CD4-positive, CD25-positive, alpha-beta regulatory T cell (primary cell): Measurements from ENCODE around the gene SERHL2. TPM values are rescaled to one million over a fixed set of nuclear protein-coding genes. Genes with fewer than 3 reads are reported as not detected.
"Not testable (repeated sequence)": the region's sequence is repeated elsewhere in the genome, so short reads cannot be mapped to it uniquely, and the experiment has no call there.

ENCODE experiments used
- ATAC-seq, 2 donors: fragments of 150-1000 bp; cut with Tn5 transposase; one replicate each; pipeline ENCODE4 v1.10.0; 2021; ENCODE audit warnings: low read depth in 2 of 2, moderate number of reproducible peaks in 2 of 2, moderate library complexity in 1 of 2
- DNase-seq, 3 donors: peaks; one replicate each; pipeline versions ENCODE4 v3.0.0 to v3.0.0-alpha.2; 2012 to 2022; ENCODE audit warnings: mixed read lengths in 1 of 3
- H3K27ac ChIP-seq: one replicate; pipeline ENCODE4 v1.7.0; 2013; ENCODE audit warnings: mild to moderate bottlenecking, low read length; ENCODE audit not compliant: insufficient read depth, poor library complexity, severe bottlenecking
- H3K27me3 ChIP-seq: one replicate; pipeline ENCODE4 v1.7.0; 2013; ENCODE audit warnings: low read length; ENCODE audit not compliant: control insufficient read depth, insufficient read depth
- H3K36me3 ChIP-seq: one replicate; pipeline ENCODE4 v1.7.0; 2013; ENCODE audit warnings: mild to moderate bottlenecking, low read length, moderate library complexity; ENCODE audit not compliant: control insufficient read depth, insufficient read depth
- H3K4me1 ChIP-seq: 2 replicates; pipeline ENCODE4 v1.7.0; 2013; ENCODE audit warnings: mild to moderate bottlenecking, low read length; ENCODE audit not compliant: insufficient read depth, control insufficient read depth, poor library complexity, severe bottlenecking
- H3K4me3 ChIP-seq: one replicate; pipeline ENCODE4 v1.7.0; 2013; ENCODE audit warnings: low read depth, mild to moderate bottlenecking, low read length, moderate library complexity
- H3K9me3 ChIP-seq, 2 experiments: 1 replicate in 1 of 2; 2 replicates in 1 of 2; pipeline ENCODE4 v1.7.0; 2013; ENCODE audit warnings: low read length in 2 of 2, mild to moderate bottlenecking in 1 of 2, moderate library complexity in 1 of 2; ENCODE audit not compliant: control insufficient read depth in 2 of 2
- H3K27ac Mint-ChIP-seq, 3 donors: one replicate each; pipeline ENCODE4 v1.8.0; 2020 to 2022; ENCODE audit warnings: mild to moderate bottlenecking in 3 of 3, mixed read lengths in 3 of 3, moderate library complexity in 2 of 3
- H3K27me3 Mint-ChIP-seq: one replicate; pipeline ENCODE4 v1.8.0; 2022; ENCODE audit warnings: mild to moderate bottlenecking, mixed read lengths
- H3K36me3 Mint-ChIP-seq: one replicate; pipeline ENCODE4 v1.8.0; 2020; ENCODE audit warnings: mixed read lengths
- H3K4me1 Mint-ChIP-seq, 4 donors: one replicate each; pipeline ENCODE4 v1.8.0; 2020 to 2022; ENCODE audit warnings: mixed read lengths in 4 of 4, mild to moderate bottlenecking in 1 of 4
- H3K4me3 Mint-ChIP-seq, 4 donors: one replicate each; pipeline ENCODE4 v1.8.0; 2020 to 2022; ENCODE audit warnings: mild to moderate bottlenecking in 4 of 4, mixed read lengths in 4 of 4, moderate library complexity in 3 of 4
- H3K9me3 Mint-ChIP-seq, 7 donors: one replicate each; pipeline ENCODE4 v1.8.0; 2020 to 2022; ENCODE audit warnings: mixed read lengths in 7 of 7, mild to moderate bottlenecking in 3 of 7, moderate library complexity in 2 of 7
- polyA plus RNA-seq, 4 donors: library from polyadenylated mRNA; unstranded; fragments of 300-500 nt; fragmentation: Illumina TruSeq; gene quantifications; one replicate each; pipeline ENCODE4 v1.2.3, GENCODE V29; 2021
- total RNA-seq: library from RNA; stranded (reverse); gene quantifications from one replicate; pipeline ENCODE4 v1.2.3, GENCODE V29; 2022

The SERHL2 gene
- total RNA-seq: not detected
- polyA plus RNA-seq: under 1 TPM in 3 of 4 donors, not detected in 1; 0.41 to 0.76 (median 0.50) TPM

GRCh38 chr22:42553475-42554361, at the start of gene SERHL2:
Gene SERHL2 (plus strand): TSS chr22:42553956. CDS start chr22:42554021, 65 bp downstream.
- peaks cover 0 to 28% (median 12%) of the 10 kb centered on the region in 4 donors for H3K4me1 Mint-ChIP-seq
- peak; percentile 77 to 86 (median 84) for DNase-seq
- H3K27ac Mint-ChIP-seq: peak within 1 kb of the TSS; percentile 59 to 79 (median 60)

GRCh38 chr22:42508327-42508974, 45.3 kb upstream of the SERHL2 start:
- H3K36me3 Mint-ChIP-seq, H3K27me3 Mint-ChIP-seq: not testable (repeated sequence)

More at GRCh38 chr22:42553475-42554361, at the start of gene SERHL2:
- peak; percentile 90 to 92 for ATAC-seq
- peak within 1 kb of the TSS; percentile 41 for H3K4me3 ChIP-seq
- no peaks in the 10 kb centered on the region for H3K27me3 ChIP-seq
- peak within 1 kb of the TSS; percentile 5 for H3K27ac ChIP-seq
- Mint-ChIP-seq H3K36me3 (no peaks in the 10 kb centered on the region), H3K27me3 (no peaks in the 10 kb centered on the region), H3K4me3 (peak within 1 kb of the TSS; percentile 83 to 91 (median 87)), H3K9me3 (no peaks in the 10 kb centered on the region)
- peaks cover 14% of the 10 kb centered on the region for H3K4me1 ChIP-seq
- H3K9me3 ChIP-seq: no peaks in the 10 kb centered on the region
- no peaks in the 10 kb centered on the region for H3K36me3 ChIP-seq

GRCh38 chr22:42508975-42509364, 44.8 kb upstream of the SERHL2 start:
- not testable (repeated sequence) for H3K27me3 Mint-ChIP-seq, H3K27ac ChIP-seq, H3K4me1 ChIP-seq, H3K36me3 ChIP-seq, H3K4me3 ChIP-seq, H3K4me1 Mint-ChIP-seq, H3K9me3 ChIP-seq, DNase-seq, ATAC-seq, H3K27me3 ChIP-seq, H3K4me3 Mint-ChIP-seq, H3K9me3 Mint-ChIP-seq, H3K36me3 Mint-ChIP-seq
- H3K27ac Mint-ChIP-seq: peak overlapping the region in 1 of 3 donors; percentile 74

More at GRCh38 chr22:42508327-42508974, 45.3 kb upstream of the SERHL2 start:
- H3K9me3 ChIP-seq, H3K27me3 ChIP-seq, H3K27ac ChIP-seq, H3K4me3 ChIP-seq, ATAC-seq, H3K4me1 Mint-ChIP-seq, H3K4me3 Mint-ChIP-seq, H3K9me3 Mint-ChIP-seq, H3K4me1 ChIP-seq, H3K36me3 ChIP-seq, DNase-seq: not testable (repeated sequence)
- peak overlapping the region in 2 of 3 donors; percentile 55 to 69 for H3K27ac Mint-ChIP-seq

- ATAC-seq (no peak), DNase-seq (no peak)
- H3K27ac Mint-ChIP-seq: no peak overlapping the region
- no peaks in the 10 kb centered on the region for H3K36me3 Mint-ChIP-seq
- no peaks in the 10 kb centered on the region for H3K9me3 Mint-ChIP-seq
- no peaks in the 10 kb centered on the region for H3K27me3 ChIP-seq
- no peaks in the 10 kb centered on the region for H3K9me3 ChIP-seq
- peaks cover 2% of the 10 kb centered on the region for H3K36me3 ChIP-seq
- H3K27ac ChIP-seq: no peak overlapping the region
- H3K4me3 Mint-ChIP-seq: no peak overlapping the region
- H3K4me1 ChIP-seq: no peaks in the 10 kb centered on the region
- no peak overlapping the region for H3K4me3 ChIP-seq
- no peaks in the 10 kb centered on the region for H3K4me1 Mint-ChIP-seq
- no peaks in the 10 kb centered on the region for H3K27me3 Mint-ChIP-seq
Observed at GRCh38 chr22:42509548-42509947, 44.2 kb upstream of the SERHL2 start.

- H3K4me3 Mint-ChIP-seq: no peak overlapping the region
- H3K27ac Mint-ChIP-seq: no peak overlapping the region
- no peaks in the 10 kb centered on the region for H3K9me3 Mint-ChIP-seq
- peaks cover 11% of the 10 kb centered on the region for H3K36me3 ChIP-seq
- no peaks in the 10 kb centered on the region for H3K4me1 ChIP-seq
- H3K4me3 ChIP-seq: no peak overlapping the region
- DNase-seq: no peak
- no peaks in the 10 kb centered on the region for H3K27me3 ChIP-seq
- no peaks in the 10 kb centered on the region for H3K27me3 Mint-ChIP-seq
- no peaks in the 10 kb centered on the region for H3K9me3 ChIP-seq
- H3K4me1 Mint-ChIP-seq: no peaks in the 10 kb centered on the region
- no peaks in the 10 kb centered on the region for H3K36me3 Mint-ChIP-seq
- ATAC-seq: no peak
- no peak overlapping the region for H3K27ac ChIP-seq
Observed at GRCh38 chr22:42511401-42511891, 42.3 kb upstream of the SERHL2 start.

- H3K4me1 Mint-ChIP-seq, H3K27me3 Mint-ChIP-seq, H3K27ac ChIP-seq: not testable (repeated sequence)
Observed at GRCh38 chr22:42512273-42512990, 41.3 kb upstream of the SERHL2 start.

GRCh38 chr22:42514331-42514730, 39.4 kb upstream of the SERHL2 start:
- not testable (repeated sequence) for H3K9me3 Mint-ChIP-seq, H3K9me3 ChIP-seq, DNase-seq, H3K4me1 ChIP-seq, H3K27ac Mint-ChIP-seq, H3K4me3 ChIP-seq, ATAC-seq, H3K27ac ChIP-seq, H3K36me3 Mint-ChIP-seq, H3K27me3 Mint-ChIP-seq, H3K4me3 Mint-ChIP-seq, H3K27me3 ChIP-seq
- H3K36me3 ChIP-seq: peaks cover 19% of the 10 kb centered on the region
- peaks cover 0 to 11% (median 1%) of the 10 kb centered on the region in 4 donors for H3K4me1 Mint-ChIP-seq

More at GRCh38 chr22:42512273-42512990, 41.3 kb upstream of the SERHL2 start:
- not testable (repeated sequence) for H3K36me3 Mint-ChIP-seq, H3K4me1 ChIP-seq, H3K9me3 ChIP-seq, H3K4me3 Mint-ChIP-seq, H3K27ac Mint-ChIP-seq, H3K9me3 Mint-ChIP-seq, H3K27me3 ChIP-seq, H3K4me3 ChIP-seq, ATAC-seq, DNase-seq
- H3K36me3 ChIP-seq: peaks cover 16% of the 10 kb centered on the region
